HUES6 (cell line): ENCODE data around the gene AGAP3.

Experiments
- H3K27ac ChIP-seq: 2 replicates; pipeline ENCODE4 v1.7.0; 2013; ENCODE audit warnings: low read depth, mild to moderate bottlenecking, low read length, inconsistent platforms
- H3K27me3 ChIP-seq: 2 replicates; pipeline ENCODE4 v1.6.1; 2013; ENCODE audit warnings: low read length; ENCODE audit not compliant: control insufficient read depth, insufficient read depth
- H3K36me3 ChIP-seq: 2 replicates; pipeline ENCODE4 v1.6.1; 2013; ENCODE audit warnings: low read length; ENCODE audit not compliant: control insufficient read depth, insufficient read depth
- H3K4me1 ChIP-seq: 2 replicates; pipeline ENCODE4 v1.6.1; 2013; ENCODE audit warnings: low read length; ENCODE audit not compliant: control insufficient read depth, insufficient read depth
- H3K4me3 ChIP-seq: 2 replicates; pipeline ENCODE4 v1.5.1; 2013; ENCODE audit warnings: low read depth, low read length
- H3K9ac ChIP-seq: one replicate; pipeline ENCODE4 v1.6.1; 2013; ENCODE audit warnings: mild to moderate bottlenecking, low read length
- H3K9me3 ChIP-seq: 2 replicates; pipeline ENCODE4 v1.6.1; 2013; ENCODE audit warnings: low read depth, low read length; ENCODE audit not compliant: control insufficient read depth, insufficient read depth

Gene AGAP3

GRCh38 chr7:151142686-151143040 lies 56.4 kb downstream of the AGAP3 start:
- peaks cover 30% of the 10 kb centered on the region for H3K27me3 ChIP-seq
- H3K4me1 ChIP-seq, result peaks cover 20% of the 10 kb centered on the region
- H3K36me3 ChIP-seq, result peaks cover 46% of the 10 kb centered on the region
- H3K9me3 ChIP-seq, result no peaks in the 10 kb centered on the region
- H3K4me3 ChIP-seq, result no peak overlapping the region
- no peak overlapping the region for H3K27ac ChIP-seq
- no peak overlapping the region for H3K9ac ChIP-seq

- Histone ChIP-seq H3K9me3 (no peaks in the 10 kb centered on the region), H3K27me3 (peaks cover 29% of the 10 kb centered on the region), H3K27ac (no peak overlapping the region), H3K9ac (no peak overlapping the region), H3K36me3 (peaks cover 46% of the 10 kb centered on the region), H3K4me1 (peaks cover 12% of the 10 kb centered on the region), H3K4me3 (no peak overlapping the region)
Observed at GRCh38 chr7:151143261-151144015, 57.2 kb downstream of the AGAP3 start.

GRCh38 chr7:151144387-151144786 lies 58.1 kb downstream of the AGAP3 start:
- H3K27ac ChIP-seq, result no peak overlapping the region
- H3K36me3 ChIP-seq, result peaks cover 46% of the 10 kb centered on the region
- no peak overlapping the region for H3K9ac ChIP-seq
- H3K4me1 ChIP-seq, result peaks cover 3% of the 10 kb centered on the region; the same call in 1 of the 2 replicates
- H3K27me3 ChIP-seq, result peaks cover 26% of the 10 kb centered on the region; the same call in 1 of the 2 replicates
- no peaks in the 10 kb centered on the region for H3K9me3 ChIP-seq
- no peak overlapping the region for H3K4me3 ChIP-seq

- no peaks in the 10 kb centered on the region for H3K9me3 ChIP-seq
- no peak overlapping the region for H3K27ac ChIP-seq
- H3K27me3 ChIP-seq, result peaks cover 39% of the 10 kb centered on the region; the same call in 1 of the 2 replicates
- H3K36me3 ChIP-seq, result peaks cover 30% of the 10 kb centered on the region
- no peak overlapping the region for H3K9ac ChIP-seq
- no peak overlapping the region for H3K4me3 ChIP-seq
- H3K4me1 ChIP-seq, result no peaks in the 10 kb centered on the region
Observed at GRCh38 chr7:151146761-151147160, 60.5 kb downstream of the AGAP3 start.

GRCh38 chr7:151148319-151149259 lies 62.3 kb downstream of the AGAP3 start:
- H3K4me1 ChIP-seq, result no peaks in the 10 kb centered on the region
- peaks cover 13% of the 10 kb centered on the region for H3K36me3 ChIP-seq
- H3K4me3 ChIP-seq, result no peak overlapping the region
- H3K27ac ChIP-seq, result no peak overlapping the region
- H3K9ac ChIP-seq, result no peak overlapping the region
- H3K9me3 ChIP-seq, result no peaks in the 10 kb centered on the region
- H3K27me3 ChIP-seq, result peaks cover 51% of the 10 kb centered on the region; the same call in 1 of the 2 replicates

GRCh38 chr7:151150388-151150787 lies 64.1 kb downstream of the AGAP3 start:
- no peak overlapping the region for H3K9ac ChIP-seq
- peaks cover 57% of the 10 kb centered on the region; the same call in 1 of the 2 replicates for H3K27me3 ChIP-seq
- H3K4me3 ChIP-seq, result no peak overlapping the region
- no peaks in the 10 kb centered on the region for H3K9me3 ChIP-seq
- H3K36me3 ChIP-seq, result no peaks in the 10 kb centered on the region
- no peaks in the 10 kb centered on the region for H3K4me1 ChIP-seq
- H3K27ac ChIP-seq, result no peak overlapping the region

- Histone ChIP-seq H3K27me3 (peaks cover 66% of the 10 kb centered on the region), H3K9ac (no peak overlapping the region), H3K36me3 (no peaks in the 10 kb centered on the region), H3K4me3 (no peak overlapping the region), H3K27ac (no peak overlapping the region), H3K9me3 (no peaks in the 10 kb centered on the region), H3K4me1 (no peaks in the 10 kb centered on the region)
Observed at GRCh38 chr7:151152643-151153513, 66.6 kb downstream of the AGAP3 start.

- H3K36me3 ChIP-seq, result no peaks in the 10 kb centered on the region
- peaks cover 68% of the 10 kb centered on the region for H3K27me3 ChIP-seq
- no peaks in the 10 kb centered on the region for H3K4me1 ChIP-seq
- no peaks in the 10 kb centered on the region for H3K9me3 ChIP-seq
- no peak overlapping the region for H3K9ac ChIP-seq
- no peak overlapping the region for H3K27ac ChIP-seq
- H3K4me3 ChIP-seq, result no peak overlapping the region
Observed at GRCh38 chr7:151157645-151158329, 71.5 kb downstream of the AGAP3 start.

- Histone ChIP-seq H3K9me3 (no peaks in the 10 kb centered on the region), H3K36me3 (no peaks in the 10 kb centered on the region), H3K4me3 (no peak overlapping the region), H3K4me1 (0 out of 2 replicates have a peak, but pooled peaks cover 3% of the 10 kb centered on the region), H3K9ac (no peak overlapping the region), H3K27ac (no peak overlapping the region), H3K27me3 (peaks cover 93% of the 10 kb centered on the region)
Observed at GRCh38 chr7:151161757-151162156, 75.5 kb downstream of the AGAP3 start.

GRCh38 chr7:151166629-151167196 lies 80.4 kb downstream of the AGAP3 start:
- peaks cover 99% of the 10 kb centered on the region for H3K27me3 ChIP-seq
- no peak overlapping the region for H3K27ac ChIP-seq
- no peaks in the 10 kb centered on the region for H3K36me3 ChIP-seq
- H3K9me3 ChIP-seq, result no peaks in the 10 kb centered on the region
- peak overlapping the region; percentile 73 for H3K4me3 ChIP-seq
- H3K9ac ChIP-seq, result no peak overlapping the region
- peaks cover 8% of the 10 kb centered on the region; the same call in 1 of the 2 replicates for H3K4me1 ChIP-seq
